GM18519 (cell line): ENCODE measurements around the gene KRT10.
"Not testable (repeated sequence)": the region's sequence is repeated elsewhere in the genome, so short reads cannot be mapped to it uniquely, and the experiment has no call there.

Experiments
- ATAC-seq: cut with Tn5 transposase; IDR thresholded peaks from one replicate; pipeline ENCODE4 v1.9.1; 2021; ENCODE audit warnings: mild to moderate bottlenecking, moderate library complexity; ENCODE audit not compliant: unreplicated experiment, low FRiP score

Gene KRT10

DNA sequence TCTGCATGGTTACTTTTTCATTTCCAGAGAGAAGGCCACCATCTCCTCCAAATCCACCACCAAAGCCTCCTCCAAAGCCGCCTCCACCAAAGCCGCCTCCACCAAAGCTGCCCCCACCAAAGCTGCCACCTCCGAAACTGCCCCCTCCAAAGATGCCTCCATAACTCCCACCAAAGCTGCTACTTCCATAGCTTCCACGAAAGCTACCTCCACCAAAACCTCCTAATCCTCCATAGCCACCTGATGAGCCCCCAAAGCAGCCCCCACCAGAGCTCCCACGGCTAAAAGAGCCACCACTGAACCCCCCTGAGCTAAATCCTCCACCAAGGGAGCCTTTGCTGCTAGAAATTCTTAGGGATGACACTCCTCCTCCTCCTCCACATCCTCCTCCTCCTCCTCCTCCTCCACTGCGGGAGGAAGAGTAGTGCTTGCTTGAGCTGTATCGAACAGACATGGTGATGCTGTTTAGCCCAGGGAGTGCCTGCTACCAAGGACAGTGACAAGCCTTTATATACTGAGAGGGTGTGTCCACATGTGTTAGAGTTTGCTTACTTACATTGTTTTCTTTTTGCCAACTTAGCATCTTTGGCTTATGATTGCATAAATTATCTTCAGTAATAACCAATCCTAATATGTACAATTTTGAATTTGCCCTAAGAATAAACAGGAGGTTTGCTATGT, at the start of gene KRT10:
KRT10 (minus strand) TSS at position 483 of the 681 bp plus-strand sequence; CDS start at position 454, 29 bp downstream.
- no peak for ATAC-seq

DNA sequence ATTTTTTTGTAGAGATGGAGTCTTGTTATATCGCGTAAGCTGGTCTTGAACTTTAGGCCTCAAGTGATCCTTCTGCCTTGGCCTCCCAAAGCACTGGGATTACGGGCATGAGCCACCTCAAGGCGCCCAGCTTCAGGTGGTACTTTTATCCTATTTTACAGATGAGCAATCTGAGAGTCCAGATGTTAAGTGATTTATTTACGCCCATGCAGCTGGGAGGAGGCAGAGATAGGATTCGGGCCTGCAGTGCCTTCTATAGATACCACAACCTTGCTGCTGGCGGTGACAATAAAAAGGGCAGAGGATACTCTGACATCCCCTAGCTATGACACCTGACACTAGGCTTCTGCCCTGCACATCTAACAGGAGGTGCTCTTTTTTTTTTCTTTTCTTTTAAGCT, 48.9 kb upstream of the KRT10 start:
- ATAC-seq = no peak

DNA sequence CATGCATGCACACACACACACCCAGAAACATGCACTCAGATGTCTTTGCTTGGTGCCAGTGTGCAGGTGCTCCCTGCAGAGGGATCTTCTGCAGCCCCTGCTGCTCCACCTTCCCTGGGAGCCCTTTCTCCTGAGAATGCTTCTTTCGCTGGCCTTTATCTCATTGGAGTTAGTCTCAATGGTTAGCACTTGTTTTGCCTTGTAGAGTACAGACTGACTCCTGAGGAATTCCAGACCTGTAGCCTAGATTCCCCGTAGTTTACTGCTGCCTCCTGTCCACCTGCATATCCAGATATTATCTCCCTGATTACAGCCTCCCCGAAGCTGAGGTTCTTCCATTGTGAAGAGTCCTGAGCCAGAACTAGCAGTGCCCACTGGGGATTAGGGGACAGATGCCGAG, 47.7 kb upstream of the KRT10 start:
- ATAC-seq = no peak

GRCh38 chr17:40866838-40867237, 44.4 kb upstream of the KRT10 start, which contains the start of gene KRT12:
TSS of gene KRT12 (minus strand) at chr17:40867223. CDS start at chr17:40867186, 37 bp downstream.
- no peak for ATAC-seq

GRCh38 chr17:40864661-40865390, 42.4 kb upstream of the KRT10 start:
- no peak for ATAC-seq

- no peak for ATAC-seq
Observed at GRCh38 chr17:40862985-40863733, 40.7 kb upstream of the KRT10 start.

DNA sequence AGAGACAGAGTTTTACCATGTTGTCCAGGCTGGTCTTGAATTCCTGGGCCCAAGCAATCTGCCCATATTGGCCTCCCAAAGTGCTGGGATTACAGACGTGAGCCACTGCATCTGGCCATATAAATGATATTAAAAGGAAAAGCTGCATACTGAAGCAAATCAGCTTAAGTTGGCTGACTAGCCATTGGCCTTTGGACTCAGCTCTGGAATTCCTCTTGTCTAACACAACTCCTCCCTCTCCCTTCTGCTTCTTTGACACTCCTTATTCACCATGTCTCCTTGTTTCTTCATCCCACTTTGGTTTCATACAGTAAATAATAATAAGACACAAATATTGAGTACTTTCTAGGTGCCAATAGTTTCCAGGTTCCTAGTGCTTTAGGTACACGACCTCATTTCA, 37.1 kb upstream of the KRT10 start:
- no peak for ATAC-seq

DNA sequence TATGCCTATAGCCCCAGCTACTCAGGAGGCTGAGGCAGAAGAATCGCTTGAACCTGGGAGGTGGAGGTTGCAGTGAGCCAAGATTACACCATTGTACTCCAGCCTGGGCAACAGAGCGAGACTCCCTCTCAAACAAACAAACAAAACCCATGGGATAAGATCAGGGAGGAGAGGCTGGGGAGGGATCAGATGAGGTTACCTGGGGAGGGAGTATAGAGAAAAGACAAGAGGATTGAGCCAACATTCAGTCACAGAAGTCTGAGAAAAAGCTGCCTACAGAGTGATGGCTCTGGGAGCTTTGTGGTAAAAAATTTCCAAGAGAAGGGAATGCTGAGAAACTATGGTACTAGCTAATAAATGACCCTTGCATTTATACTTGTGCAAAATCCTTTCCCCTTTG, 36.3 kb upstream of the KRT10 start:
- ATAC-seq = not testable (repeated sequence)

- no peak for ATAC-seq
Observed at GRCh38 chr17:40857535-40857934, 35.1 kb upstream of the KRT10 start.

DNA sequence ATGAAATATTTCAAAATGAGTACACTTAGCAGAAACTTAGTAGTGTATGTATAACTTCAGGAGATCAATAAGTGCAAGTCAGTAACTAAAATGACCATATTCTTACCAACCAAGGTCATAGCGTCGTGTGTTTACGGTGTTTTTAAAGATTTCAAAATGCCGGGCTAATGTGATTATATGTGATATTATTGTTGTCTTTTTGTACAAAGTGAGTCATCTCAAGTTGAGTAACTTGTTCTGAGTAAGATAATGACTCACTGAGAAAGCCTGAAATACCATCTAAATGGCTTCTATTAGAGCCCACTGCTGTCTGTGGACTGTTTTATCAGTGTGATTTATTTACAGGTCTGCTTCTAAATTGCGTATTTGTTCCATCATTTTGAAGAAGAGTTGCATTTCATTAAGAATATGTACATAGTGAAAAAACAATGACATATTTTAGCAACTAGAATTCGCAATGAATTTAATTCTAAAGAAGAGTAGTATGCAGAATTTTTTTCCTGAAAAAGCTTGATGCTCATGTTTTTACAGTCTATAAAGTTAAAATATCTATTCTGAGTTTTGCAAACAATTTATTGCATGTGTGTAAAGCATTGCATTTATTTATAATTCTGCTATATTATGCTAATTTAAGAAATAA, 31.9 kb upstream of the KRT10 start:
- no peak for ATAC-seq

- ATAC-seq = no peak
Observed at GRCh38 chr17:40852364-40852763, 29.9 kb upstream of the KRT10 start.

- ATAC-seq = no peak
Observed at GRCh38 chr17:40850293-40850972, 28.0 kb upstream of the KRT10 start.

DNA sequence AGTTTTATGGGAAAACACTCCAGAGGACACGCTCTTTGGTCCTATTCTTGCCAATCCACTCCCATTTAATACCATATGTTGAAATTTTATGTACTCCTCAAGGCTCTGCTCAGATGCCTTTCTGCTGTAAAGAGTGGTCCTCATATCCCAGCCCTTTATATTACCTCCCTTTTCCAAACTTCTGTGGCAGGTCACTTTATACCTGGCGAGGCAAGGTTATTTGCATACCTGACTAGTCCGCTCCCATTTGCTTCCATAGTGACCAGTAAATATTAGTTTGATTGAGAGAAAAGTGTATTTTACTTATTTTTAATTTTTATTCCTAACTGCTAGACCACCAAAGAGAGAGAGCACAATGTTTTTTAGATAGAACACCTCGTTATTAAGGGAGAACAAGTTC, 27.3 kb upstream of the KRT10 start:
- no peak for ATAC-seq

DNA sequence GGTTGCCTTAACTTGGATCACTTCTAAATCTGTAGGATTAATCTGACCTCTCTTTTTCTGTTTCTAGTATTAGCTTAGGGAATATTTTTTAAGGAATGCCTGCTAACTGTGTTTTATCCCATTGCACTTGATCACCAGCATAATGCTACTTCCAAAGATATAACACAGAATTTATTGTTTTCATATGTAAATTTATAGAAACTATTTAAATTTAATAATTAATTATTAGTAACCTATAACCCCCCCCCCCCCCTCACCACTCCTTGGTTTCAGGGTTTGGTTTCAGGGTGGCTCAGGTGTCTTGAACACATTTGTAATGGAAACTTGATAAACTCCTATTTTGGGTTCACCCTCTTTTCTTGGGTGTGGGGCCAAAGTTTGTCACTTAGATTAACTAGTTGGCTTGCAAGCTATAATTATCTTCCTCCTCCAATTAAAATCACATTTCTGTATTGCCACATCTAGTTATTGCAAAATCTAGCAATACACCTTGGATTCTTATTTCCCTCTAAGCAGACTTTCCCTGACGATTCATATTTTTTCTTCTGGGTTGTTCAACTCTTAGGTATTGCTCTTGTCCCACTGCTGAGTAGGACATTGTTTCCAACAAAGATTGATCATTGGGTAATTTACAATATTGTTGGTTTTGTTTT, 26.3 kb upstream of the KRT10 start:
- no peak for ATAC-seq

- ATAC-seq = no peak
Observed at GRCh38 chr17:40846515-40847144, 24.2 kb upstream of the KRT10 start.

GRCh38 chr17:40844671-40845107, 22.3 kb upstream of the KRT10 start:
- no peak for ATAC-seq

GRCh38 chr17:40843242-40843641, 20.8 kb upstream of the KRT10 start:
- ATAC-seq = no peak

DNA sequence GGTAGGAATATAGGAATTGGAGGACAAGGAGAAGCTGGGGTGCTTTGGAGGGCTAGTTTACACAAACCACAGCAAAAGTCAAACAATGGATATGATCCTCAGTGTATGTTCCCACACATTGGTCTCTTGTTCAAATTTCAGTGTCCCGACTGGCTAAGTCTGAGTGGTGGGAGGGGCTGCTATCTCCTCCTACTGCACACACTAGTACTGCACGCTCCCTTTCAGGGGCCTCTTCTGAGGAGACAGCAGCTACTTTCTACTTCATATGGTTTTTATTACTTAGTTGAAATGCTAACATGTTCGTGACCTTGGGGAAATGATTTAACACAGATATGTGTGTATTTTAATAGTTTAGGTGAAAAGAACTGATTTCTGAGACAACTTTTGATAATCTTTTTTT, 18.8 kb upstream of the KRT10 start:
- ATAC-seq = no peak

- ATAC-seq = no peak
Observed at GRCh38 chr17:40839194-40839593, 16.8 kb upstream of the KRT10 start.
